NCI-H748 treated with DMSO at 0.1 percent for 48 hours (cell line): ENCODE data around the gene PANX1.

Source experiments
- DNase-seq: peaks from one replicate; lab custom pipeline; 2025; lab: John Stamatoyannopoulos, UW

Gene PANX1

DNA sequence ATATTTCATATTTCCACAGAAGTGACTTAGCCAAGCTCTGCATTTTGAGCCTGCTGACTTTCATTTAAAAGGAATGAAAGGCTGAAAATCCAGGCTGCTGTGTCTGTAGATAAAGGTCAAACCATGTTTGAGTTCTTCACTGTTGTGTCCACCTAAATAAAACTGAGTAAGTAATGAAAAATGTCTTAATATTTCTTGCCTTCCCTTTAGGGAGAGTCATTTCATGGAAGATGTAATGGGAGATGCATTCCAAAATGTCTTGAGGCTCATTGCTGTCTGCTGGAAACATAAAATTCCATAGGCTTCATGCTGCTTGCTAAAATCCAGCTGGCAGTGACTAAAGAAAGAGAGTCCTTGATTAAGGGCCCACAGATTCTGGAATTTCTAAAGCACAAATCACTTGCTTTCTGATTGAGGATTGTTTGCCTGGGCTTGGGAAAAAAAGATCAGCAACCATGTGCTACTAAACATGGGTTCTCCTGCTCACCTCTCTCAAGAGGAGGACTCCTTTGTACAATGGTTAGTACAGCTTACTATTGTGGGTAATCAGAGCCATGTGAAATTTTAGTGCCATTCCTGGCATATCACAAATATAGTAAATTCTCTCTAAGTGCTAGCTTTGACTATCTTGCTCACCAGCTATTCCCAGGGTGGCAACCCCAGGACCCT, 56.9 kb downstream of the PANX1 start:
- DNase-seq: no peak

DNA sequence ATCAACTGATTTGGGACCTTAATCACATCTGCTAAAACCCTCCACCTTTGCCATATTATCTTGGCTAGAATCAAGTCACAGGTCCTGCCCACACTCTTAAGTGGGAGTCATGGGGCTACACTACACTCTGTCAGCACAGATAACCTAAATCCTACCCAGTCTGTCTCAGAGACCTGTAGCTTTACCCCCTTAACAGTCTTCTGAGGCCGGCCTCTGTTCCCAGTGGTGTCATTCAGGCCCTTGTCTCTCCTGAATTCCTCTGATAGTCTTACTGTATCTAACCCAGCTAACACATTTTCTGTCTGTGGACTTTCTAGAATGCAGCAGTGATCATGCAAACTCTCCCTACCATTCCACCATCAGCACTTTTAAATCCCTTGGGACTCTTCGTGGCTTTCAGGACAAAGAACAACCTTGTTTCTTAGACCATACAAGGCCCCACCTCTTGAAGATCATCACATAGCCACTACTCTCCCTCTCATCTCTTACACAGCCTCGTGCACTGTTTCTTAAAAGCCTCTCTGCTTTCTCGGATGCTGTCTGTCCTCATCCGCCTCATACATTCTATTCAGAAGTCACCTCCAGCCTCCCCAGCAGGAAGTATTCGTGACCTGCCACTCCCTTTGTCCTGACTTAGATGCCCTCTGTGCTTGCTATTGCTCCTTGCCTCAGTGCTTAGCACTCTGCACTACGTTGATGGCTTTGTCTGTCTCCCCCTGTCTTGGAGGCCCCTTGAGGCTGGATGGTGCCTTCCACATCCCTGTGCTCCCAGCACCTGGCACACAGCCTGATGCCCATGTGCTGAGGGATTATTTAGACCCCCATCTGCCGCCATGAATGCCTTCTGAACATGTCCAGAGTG, 57.9 kb downstream of the PANX1 start:
- DNase-seq: no peak

DNA sequence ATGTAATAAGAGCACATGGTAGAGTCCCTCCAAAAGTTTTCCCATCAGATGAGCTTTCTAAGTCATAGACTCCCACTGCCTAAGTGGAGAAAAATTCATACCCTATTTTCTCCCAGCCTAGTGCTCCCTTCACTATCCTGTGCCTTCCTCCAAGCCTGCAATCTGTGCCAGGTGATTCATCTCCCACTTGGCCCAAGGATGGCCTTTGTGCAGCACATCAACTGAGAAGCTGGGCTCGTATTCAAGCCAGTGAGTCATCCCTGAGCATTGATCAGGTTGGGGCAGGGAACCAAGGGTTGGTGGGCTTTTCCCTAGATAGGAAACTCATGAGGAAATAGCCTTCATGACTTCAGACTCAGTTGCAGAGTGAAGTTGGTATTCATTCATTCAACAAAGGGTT, 64.6 kb downstream of the PANX1 start:
- DNase-seq: no peak

DNA sequence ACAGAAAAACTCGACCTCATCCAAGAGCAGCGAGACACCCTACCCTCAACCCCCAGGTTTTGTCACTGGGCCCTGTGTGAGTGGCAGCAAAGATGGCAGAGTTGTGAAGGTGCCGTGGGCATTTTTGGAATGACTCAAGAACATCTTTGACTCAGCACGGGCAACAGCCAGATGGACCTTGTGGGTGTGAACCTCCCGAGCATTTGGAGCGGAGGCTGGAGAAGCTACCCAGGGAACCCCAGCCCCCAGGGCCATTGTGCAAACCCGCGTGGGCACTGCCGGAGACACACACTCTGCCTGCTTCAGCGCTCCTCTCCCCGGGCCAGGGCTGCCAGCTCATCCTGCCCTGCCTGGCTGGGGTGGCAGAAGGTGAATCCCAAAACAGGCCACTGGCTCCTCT, 66.1 kb downstream of the PANX1 start:
- no peak for DNase-seq

DNA sequence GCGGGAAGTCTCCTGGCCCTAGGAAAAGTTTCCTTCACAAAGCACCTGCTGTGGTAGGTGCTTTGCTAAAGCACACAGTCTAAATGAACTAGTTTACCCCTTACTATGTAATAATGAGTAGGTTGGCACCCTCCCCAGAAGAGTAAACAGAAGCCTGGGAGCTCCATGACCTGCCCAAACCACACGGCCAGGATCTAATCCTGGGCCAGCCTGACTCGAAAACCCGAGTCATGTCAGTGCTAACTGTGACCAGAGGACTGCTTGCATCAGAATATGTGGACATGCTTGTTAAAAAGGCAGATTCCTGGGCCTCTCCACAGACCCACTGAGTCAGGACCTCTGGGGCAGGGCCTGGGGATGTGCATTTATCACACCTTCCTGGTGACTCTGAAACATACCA, 67.7 kb downstream of the PANX1 start:
- no peak for DNase-seq

DNA sequence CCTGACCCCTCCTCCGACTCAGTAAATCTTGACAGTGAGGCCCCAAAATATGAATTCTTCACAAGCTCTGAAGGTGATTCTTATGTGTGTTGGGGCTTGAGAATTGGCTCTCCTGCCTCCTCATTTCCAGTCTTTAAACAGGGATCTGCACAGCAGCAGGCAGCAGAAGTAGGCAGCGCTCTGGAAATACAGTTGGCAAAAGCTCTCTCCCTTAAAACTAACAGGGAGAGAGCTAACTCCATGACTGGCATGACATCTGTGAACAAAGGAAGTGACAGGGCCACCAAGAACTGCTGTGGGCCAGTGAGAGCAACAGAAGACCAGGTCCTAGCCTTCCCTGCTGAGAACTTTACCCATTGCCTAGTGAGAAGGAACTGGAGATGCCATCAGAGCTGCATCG, 70.1 kb downstream of the PANX1 start:
- no peak for DNase-seq

DNA sequence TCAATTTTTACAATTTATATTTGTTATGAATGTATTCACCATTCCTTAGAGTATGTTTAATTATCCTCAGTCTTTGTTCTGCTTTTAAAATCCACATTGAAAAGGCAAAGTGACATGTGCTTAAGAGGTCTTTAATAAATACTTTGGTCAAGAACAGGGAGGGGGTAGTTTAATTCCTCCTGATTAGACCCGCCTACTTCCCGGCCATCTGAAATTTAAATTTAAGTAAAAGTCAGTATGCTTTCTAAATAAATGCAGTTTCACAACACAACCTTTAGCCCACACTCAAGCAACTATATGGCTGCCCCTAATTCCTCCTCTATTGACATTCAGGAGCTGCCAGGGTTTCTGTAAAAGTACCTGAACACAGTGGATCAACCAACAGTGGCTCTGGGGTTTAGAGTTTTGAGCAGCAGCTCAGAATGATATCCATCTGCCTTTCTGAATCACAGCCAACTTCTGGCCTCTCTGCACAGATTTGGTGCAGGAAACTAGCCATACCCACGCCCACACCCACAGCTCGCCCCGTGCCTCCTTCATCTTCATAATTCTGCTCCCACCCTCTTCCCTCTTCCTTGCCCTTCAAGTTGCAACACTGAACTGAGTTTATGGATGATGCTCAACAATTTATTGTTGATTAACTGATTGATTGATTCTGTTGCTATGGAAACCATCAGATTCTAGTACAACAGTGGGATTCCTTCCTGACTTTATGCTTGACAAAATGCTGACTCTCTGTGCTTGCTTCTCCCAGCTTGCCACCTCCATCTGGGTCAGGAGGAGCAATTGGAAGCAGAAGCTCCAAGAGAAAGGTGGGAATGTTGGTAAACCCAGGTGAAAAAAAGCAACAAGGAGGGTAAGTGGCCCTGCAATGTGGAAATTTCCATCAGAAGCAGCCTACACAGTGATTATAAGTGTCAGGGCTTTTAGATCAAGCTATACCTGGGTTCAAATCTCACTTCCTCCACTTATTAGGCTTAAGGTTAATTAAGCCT, 70.8 kb downstream of the PANX1 start:
- DNase-seq: no peak

DNA sequence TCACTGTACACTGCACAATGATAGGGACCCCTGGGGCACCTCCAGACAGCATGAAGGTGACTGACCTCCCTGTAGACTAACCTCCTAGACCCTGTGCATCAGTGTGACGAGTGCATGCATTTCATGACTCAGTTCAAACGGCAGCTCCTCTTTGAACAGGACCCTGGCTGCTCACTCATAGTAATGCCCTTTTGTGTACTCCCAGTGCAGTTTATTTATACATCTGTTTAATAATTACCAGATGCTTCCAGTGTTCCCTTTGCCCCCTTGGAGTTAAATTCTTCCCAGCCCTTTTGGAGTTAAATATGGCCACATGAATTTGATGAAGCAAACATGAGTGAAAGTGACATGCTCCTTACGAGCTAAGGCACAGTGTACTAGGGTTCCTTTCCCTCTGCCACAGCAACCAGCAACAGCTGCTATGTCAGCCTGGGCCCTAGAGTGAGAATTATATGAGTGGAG, 72.4 kb downstream of the PANX1 start:
- no peak for DNase-seq

DNA sequence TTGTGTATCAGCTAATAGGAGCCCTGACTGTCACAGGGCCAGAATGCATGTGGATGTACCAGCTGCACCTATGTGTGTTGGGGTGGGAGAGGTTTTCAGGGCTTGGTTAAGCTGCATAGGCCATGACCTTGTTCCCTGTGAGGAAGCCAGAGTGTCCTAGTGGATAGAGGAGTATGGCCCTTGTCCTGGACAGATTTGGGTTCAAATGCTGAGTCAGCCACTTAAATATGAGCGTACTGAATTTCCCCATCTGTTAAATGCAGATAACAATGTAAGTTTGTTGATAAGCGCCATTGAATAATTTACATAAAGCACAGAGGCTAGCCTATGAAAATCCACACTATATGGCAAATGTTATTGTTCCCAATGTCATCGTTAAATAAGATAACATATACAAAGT, 74.4 kb downstream of the PANX1 start:
- DNase-seq: no peak

DNA sequence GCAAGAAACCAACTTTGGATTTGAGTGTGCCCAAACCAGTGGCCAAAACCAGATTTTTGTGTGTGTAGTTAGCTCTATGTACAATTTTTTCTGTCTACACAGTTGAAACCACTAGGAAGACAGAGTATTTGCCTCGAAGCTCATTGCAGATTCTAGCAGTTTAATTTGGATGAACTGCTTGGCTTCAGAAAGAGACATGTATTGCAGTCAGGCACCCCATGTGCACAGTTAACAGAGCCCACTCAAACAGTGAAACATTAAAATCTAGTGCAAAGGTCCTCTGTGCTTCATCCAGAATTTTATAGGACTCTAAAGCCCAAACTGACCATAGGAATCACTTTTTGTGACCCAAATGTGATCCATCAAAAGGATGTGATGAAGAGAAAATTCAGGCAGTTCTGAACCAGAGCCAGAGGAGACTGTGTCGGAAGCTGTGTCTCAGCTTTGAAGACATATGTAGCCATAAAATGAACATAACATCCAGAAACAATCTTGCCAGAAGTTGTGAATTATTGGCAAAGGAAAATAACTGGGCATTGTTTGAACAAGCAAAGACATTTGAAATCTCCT, 82.7 kb downstream of the PANX1 start:
- no peak for DNase-seq

DNA sequence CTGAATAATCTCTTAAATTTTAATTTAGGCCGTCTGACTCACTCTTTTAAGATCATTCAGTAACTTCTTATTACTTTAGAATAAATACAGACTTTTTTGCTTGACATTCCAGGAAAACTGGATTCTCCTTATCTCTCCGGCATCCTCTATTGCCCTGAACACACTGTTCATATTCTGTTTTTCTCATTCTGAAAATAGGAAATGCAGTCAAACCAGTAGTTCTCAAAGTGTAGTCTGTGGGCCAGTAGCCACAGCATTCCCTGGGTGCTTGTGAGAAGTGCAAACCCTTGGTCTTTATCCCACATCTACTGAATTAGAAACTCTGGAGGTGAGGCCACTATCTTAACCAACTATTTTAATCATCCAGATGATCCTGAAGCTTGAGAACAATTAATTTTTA, 84.3 kb downstream of the PANX1 start:
- DNase-seq: no peak

DNA sequence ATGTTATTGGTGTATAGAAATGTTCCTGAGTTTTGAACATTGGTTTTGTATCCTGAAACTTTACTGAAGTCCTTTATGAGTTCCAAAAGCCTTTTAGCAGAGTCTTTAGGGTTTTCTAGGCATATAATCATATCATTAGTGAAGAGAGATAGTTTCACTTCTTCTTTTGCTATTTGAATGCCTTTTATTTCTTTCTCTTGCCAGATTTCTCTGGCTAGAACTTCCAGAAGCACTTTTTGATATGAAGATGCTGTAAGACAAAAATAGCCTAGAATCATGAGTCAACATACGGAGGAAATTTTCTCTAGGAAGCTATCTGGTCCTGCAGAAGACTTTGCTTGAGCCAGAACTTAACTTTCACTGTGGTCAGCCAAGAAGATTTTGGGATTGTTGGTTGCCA, 89.1 kb downstream of the PANX1 start:
- DNase-seq: no peak

DNA sequence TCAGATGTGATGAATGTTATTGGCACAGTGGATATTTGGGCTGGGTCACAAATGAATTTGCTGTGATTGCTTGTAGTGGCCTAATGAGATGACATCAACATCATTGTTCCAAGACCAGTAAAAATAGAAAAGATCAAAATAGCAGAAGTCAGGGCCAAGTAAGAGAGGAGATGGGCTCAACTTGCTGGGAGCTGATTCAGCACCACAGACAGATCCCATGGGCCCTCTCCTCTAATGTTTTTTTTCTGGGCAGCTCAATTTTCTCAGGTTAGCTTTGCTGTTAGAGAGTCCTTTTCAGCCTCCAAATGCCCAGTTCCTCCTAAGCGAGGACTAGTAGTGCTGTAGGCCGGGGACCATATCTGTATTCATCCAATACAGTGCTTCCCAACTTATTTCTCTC, 89.7 kb downstream of the PANX1 start:
- no peak for DNase-seq

DNA sequence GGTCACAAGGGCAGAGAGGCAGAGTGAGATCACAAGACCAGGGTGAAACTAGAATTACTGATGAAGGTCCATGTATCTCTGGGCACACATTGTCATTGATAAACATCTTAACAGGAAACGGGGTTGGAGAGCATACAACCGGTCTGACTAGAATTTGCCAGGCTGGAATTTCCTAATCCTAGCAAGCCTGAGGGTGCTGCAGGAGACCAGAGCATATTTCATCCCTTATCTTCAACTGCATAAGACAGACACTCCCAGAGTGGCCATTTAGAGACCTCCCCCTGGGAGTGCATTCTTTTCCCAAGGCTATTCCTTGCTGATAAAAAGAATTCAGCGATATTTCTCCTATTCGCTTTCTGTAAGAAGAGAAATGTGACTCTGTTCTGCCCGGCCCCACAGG, 91.1 kb downstream of the PANX1 start:
- DNase-seq: no peak

DNA sequence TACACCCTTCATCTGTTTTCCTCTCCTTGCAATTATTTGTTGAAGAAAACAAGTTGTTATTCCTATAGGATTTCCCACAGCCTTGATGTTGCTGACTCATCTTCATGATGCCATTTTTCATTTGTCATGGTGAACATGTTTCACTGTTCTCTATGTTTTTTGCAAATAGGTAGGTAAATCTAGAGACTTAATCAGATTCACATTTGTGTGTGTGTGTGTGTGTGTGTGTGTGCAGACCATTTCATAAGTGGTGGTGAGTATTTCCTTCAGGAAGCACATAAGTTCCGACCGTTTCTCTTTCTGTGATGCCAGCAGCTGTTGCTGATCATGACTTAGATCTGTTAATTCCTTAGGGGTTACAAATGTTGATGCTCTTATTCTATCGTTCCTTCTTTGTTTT, 95.4 kb downstream of the PANX1 start:
- no peak for DNase-seq
